Psoas muscle (tissue), 8 donors: ENCODE measurements around the gene KATNAL1. TPM values are rescaled to one million over a fixed set of nuclear protein-coding genes. Genes with fewer than 3 reads are reported as not detected.
A peak's percentile ranks its signal among the peaks of the same experiment; 100 is the strongest.

Experiments
- ATAC-seq, 4 donors: fragments of 200-7000 bp; cut with Tn5 transposase; one replicate each; pipeline ENCODE4 v1.9.1; 2020; ENCODE audit warnings: moderate library complexity in 3 of 4, mild to moderate bottlenecking in 2 of 4
- DNase-seq, 2 donors: peaks; one replicate each; pipeline ENCODE4 v3.0.0-alpha.2; 2020
- H3K27ac ChIP-seq: fragments of 200-600 bp; one replicate; pipeline ENCODE4 v1.8.0; 2022
- H3K27me3 ChIP-seq, 3 donors: fragments of 200-600 bp in 1 of 3; one replicate each; pipeline versions ENCODE4 v1.6.1 to v1.8.0; 2013 to 2022; ENCODE audit warnings: low read length in 2 of 3, mild to moderate bottlenecking in 2 of 3, moderate library complexity in 1 of 3; ENCODE audit not compliant: insufficient read depth in 3 of 3
- H3K36me3 ChIP-seq, 2 donors: fragments of 200-600 bp in 1 of 2; one replicate each; pipeline versions ENCODE4 v1.6.1 to v1.8.0; 2013 to 2022; ENCODE audit warnings: low read depth in 1 of 2, mild to moderate bottlenecking in 1 of 2, moderate library complexity in 1 of 2; ENCODE audit not compliant: insufficient read depth in 1 of 2
- H3K4me1 ChIP-seq: fragments of 200-600 bp; one replicate; pipeline ENCODE4 v1.8.0; 2022
- H3K4me3 ChIP-seq: fragments of 200-600 bp; one replicate; pipeline ENCODE4 v1.8.0; 2022; ENCODE audit warnings: mild to moderate bottlenecking
- H3K9me3 ChIP-seq: fragments of 200-600 bp; one replicate; pipeline ENCODE4 v1.8.0; 2022
- WGBS, 3 donors: extraction: QIAGEN DNeasy Blood & Tissue Kit; methylation state at CpG; one replicate each; pipeline versions ENCODE4 v1.1.6 to v1.1.7; 2013; 5-methylcytosine and 5-hydroxymethylcytosine counted together
- intact Hi-C, 2 donors: fragments of 100-400 bp; cut with DNase I; formaldehyde crosslinking; loops; one replicate each; pipeline versions ENCODE4 v1.11.0 to v1.14.2; 2022
- polyA plus RNA-seq, 3 donors: library from polyadenylated mRNA; stranded (reverse); fragments of 200-250 nt; gene quantifications; one replicate each; pipeline ENCODE4 v1.2.3, GENCODE V29; 2013
- total RNA-seq, 4 donors: library from RNA; stranded (reverse); fragmentation: NEBNext Ultra II Directional in 2 of 4; extraction: Animal tissue kit (Norgen Biotek cat#: 25700) in 2 of 4; gene quantifications; one replicate each; pipeline versions ENCODE4 v1.2.1 to v1.2.4, GENCODE V29; 2021 to 2023
- TF ChIP-seq, protein P1 (sequence below): fragments of 200-600 bp; IDR thresholded peaks from one replicate; pipeline ENCODE4 v1.8.0; 2022; ENCODE audit warnings: antibody characterized with exemption
- donor health status: healthy with polysubstance abuse.
- donor health status: DM: no; HTN: no; CAD: no; lungs with moderate emphysema.
- donor health status: Bipolar disorder and iron deficiency.
- donor health status: healthy.
- donor health status: DM: yes; HTN: yes; CAD: no.
- donor health status: DM: no; HTN: no; CAD: no.
- donor health status: DM: no; HTN: no; CAD: no.
- donor health status: DM: yes; HTN: yes; CAD: no.

The KATNAL1 gene
- total and polyA plus RNA-seq, 7 donors = 2.2 to 16.1 (median 9.8) TPM

DNA sequence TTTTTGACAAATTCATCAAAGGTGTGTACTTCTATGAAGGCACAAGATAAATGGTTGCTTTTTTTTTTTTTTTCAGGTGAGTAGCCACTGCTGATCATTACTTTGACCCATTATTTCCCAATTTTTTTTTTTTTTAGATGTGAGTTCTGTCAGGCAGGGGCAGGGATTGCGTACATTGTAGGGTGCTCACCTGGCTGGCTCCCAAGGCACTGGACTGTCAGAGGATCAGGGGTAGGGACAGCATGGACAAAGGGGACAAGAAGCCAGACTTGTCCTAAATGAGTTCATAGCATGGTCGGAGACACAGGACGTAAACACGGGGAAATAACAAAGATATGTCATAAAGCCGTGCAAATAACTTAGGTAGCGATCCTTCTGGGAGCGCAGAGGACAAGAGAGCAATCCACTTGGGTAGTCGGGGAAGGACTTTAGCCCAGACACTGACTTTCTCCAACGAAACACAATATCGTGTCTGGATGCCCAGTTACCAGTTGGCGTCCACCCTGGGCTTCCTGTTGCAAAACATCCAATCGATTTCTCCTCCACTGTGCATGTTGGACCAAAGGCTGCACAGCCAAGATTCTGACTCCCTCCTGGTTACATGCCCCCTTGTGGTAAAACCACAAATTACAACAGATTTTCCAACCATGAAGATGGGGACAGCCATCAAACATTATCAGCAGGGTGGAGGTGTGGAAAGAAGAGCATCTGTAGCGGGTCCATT lies 27.5 kb upstream of the KATNAL1 start:
- Histone ChIP-seq H3K9me3 (no peaks in the 10 kb centered on the region), H3K36me3 (no peaks in the 10 kb centered on the region), H3K4me3 (no peak overlapping the region), H3K4me1 (peaks cover 3% of the 10 kb centered on the region), H3K27me3 (no peaks in the 10 kb centered on the region), H3K27ac (no peak overlapping the region)
- WGBS, 3 donors = 71 to 81% (median 73%) methylated on average over 13 of the region's 13 CpGs
- TF ChIP-seq, protein P1, sequence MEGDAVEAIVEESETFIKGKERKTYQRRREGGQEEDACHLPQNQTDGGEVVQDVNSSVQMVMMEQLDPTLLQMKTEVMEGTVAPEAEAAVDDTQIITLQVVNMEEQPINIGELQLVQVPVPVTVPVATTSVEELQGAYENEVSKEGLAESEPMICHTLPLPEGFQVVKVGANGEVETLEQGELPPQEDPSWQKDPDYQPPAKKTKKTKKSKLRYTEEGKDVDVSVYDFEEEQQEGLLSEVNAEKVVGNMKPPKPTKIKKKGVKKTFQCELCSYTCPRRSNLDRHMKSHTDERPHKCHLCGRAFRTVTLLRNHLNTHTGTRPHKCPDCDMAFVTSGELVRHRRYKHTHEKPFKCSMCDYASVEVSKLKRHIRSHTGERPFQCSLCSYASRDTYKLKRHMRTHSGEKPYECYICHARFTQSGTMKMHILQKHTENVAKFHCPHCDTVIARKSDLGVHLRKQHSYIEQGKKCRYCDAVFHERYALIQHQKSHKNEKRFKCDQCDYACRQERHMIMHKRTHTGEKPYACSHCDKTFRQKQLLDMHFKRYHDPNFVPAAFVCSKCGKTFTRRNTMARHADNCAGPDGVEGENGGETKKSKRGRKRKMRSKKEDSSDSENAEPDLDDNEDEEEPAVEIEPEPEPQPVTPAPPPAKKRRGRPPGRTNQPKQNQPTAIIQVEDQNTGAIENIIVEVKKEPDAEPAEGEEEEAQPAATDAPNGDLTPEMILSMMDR = peak; percentile 35
- peak in 3 of 4 donors; percentile 23 to 44 (median 39) for ATAC-seq
- intact Hi-C loops = loop anchor here in 1 of 2 donors (5.0 kb wide), 1 partner anchor 203 kb away; no protein-coding TSS in a partner anchor
- DNase-seq = no peak

- Histone ChIP-seq H3K9me3 (no peaks in the 10 kb centered on the region), H3K27me3 (no peaks in the 10 kb centered on the region), H3K4me1 (no peaks in the 10 kb centered on the region), H3K27ac (no peak overlapping the region), H3K4me3 (no peak overlapping the region), H3K36me3 (no peaks in the 10 kb centered on the region)
- intact Hi-C loops = no loop called here
- no peak for DNase-seq
- WGBS, 3 donors = 75 to 80% (median 75%) methylated on average over 3 of the region's 3 CpGs
- ATAC-seq = no peak
- TF ChIP-seq, protein P1 = no peak
These were observed 26.3 kb upstream of the KATNAL1 start for GRCh38 chr13:30333616-30334015.

- ATAC-seq (no peak), DNase-seq (no peak)
- WGBS, 3 donors = 70 to 75% (median 75%) methylated on average over 4 of the region's 4 CpGs
- intact Hi-C loops = no loop called here
- TF ChIP-seq, protein P1 = no peak
- no peaks in the 10 kb centered on the region for H3K9me3 ChIP-seq
- H3K27me3 ChIP-seq = no peaks in the 10 kb centered on the region
- no peak overlapping the region for H3K4me3 ChIP-seq
- no peak overlapping the region for H3K27ac ChIP-seq
- H3K36me3 ChIP-seq = no peaks in the 10 kb centered on the region
- H3K4me1 ChIP-seq = no peaks in the 10 kb centered on the region
These were observed 25.2 kb upstream of the KATNAL1 start for GRCh38 chr13:30332456-30333143.

GRCh38 chr13:30331331-30331771 lies 24.0 kb upstream of the KATNAL1 start:
- no peaks in the 10 kb centered on the region for H3K27me3 ChIP-seq
- DNase-seq = peak; percentile 55 to 58
- intact Hi-C loops = no loop called here
- no peak overlapping the region for H3K27ac ChIP-seq
- H3K36me3 ChIP-seq = no peaks in the 10 kb centered on the region
- TF ChIP-seq, protein P1 = no peak
- H3K4me3 ChIP-seq = no peak overlapping the region
- H3K9me3 ChIP-seq = no peaks in the 10 kb centered on the region
- peak in 1 of 4 donors; percentile 24 for ATAC-seq
- no peaks in the 10 kb centered on the region for H3K4me1 ChIP-seq
- WGBS, 3 donors = 44 to 65% (median 45%) methylated on average over 5 of the region's 5 CpGs
